Mucosa of stomach (tissue), 1 donor: ENCODE data around the gene NDUFA13.

Experiments used
- H3K27me3 ChIP-seq: one replicate; pipeline ENCODE4 v1.7.0; 2013; ENCODE audit warnings: mild to moderate bottlenecking, low read length; ENCODE audit not compliant: control insufficient read depth, insufficient read depth
- H3K36me3 ChIP-seq: one replicate; pipeline ENCODE4 v1.7.0; 2013; ENCODE audit warnings: low read length; ENCODE audit not compliant: control insufficient read depth, insufficient read depth
- H3K4me1 ChIP-seq: one replicate; pipeline ENCODE4 v1.7.0; 2013; ENCODE audit warnings: mild to moderate bottlenecking, low read length; ENCODE audit not compliant: control insufficient read depth, insufficient read depth
- H3K4me3 ChIP-seq: one replicate; pipeline ENCODE4 v1.7.0; 2013; ENCODE audit warnings: low read length
- H3K9ac ChIP-seq: one replicate; pipeline ENCODE4 v1.7.0; 2013; ENCODE audit warnings: mild to moderate bottlenecking, low read length, moderate library complexity
- H3K9me3 ChIP-seq: one replicate; pipeline ENCODE4 v1.7.0; 2013; ENCODE audit warnings: mild to moderate bottlenecking, low read length, moderate library complexity; ENCODE audit not compliant: control insufficient read depth
- donor health status: Pancreatic carcinoma.

The NDUFA13 gene

DNA sequence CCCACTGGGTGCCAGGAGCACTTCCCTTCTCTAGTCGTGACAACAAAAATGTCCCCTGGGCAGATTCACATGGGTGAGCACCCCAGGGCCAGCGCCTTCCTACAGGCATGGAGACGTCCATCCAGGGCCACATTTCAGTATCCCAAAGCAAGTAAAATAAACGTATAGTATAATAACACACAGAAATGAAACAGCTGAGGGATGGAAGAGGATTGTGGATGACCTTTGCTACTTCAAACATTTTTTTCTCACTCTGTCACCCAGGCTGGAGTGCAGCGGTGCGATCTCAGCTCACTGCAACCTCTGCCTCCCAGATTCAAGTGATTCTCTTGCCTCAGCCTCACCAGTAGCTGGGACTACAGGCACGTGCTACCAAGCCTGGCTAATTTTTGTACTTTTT lies 50.3 kb downstream of the NDUFA13 start:
- no peaks in the 10 kb centered on the region for H3K9me3 ChIP-seq
- H3K27me3 ChIP-seq = no peaks in the 10 kb centered on the region
- no peak overlapping the region for H3K9ac ChIP-seq
- no peak overlapping the region for H3K4me3 ChIP-seq
- H3K36me3 ChIP-seq = no peaks in the 10 kb centered on the region
- H3K4me1 ChIP-seq = no peaks in the 10 kb centered on the region

- H3K36me3 ChIP-seq = no peaks in the 10 kb centered on the region
- no peaks in the 10 kb centered on the region for H3K27me3 ChIP-seq
- H3K4me3 ChIP-seq = no peak overlapping the region
Observed at GRCh38 chr19:19567391-19567790, 51.4 kb downstream of the NDUFA13 start.

GRCh38 chr19:19568802-19569756 lies 53.1 kb downstream of the NDUFA13 start:
- H3K9me3 ChIP-seq = no peaks in the 10 kb centered on the region
- H3K9ac ChIP-seq = no peak overlapping the region
- no peaks in the 10 kb centered on the region for H3K36me3 ChIP-seq
- no peaks in the 10 kb centered on the region for H3K4me1 ChIP-seq
- no peak overlapping the region for H3K4me3 ChIP-seq
- H3K27me3 ChIP-seq = no peaks in the 10 kb centered on the region

More at GRCh38 chr19:19567391-19567790, 51.4 kb downstream of the NDUFA13 start:
- no peaks in the 10 kb centered on the region for H3K4me1 ChIP-seq
- H3K9ac ChIP-seq = no peak overlapping the region
- no peaks in the 10 kb centered on the region for H3K9me3 ChIP-seq

DNA sequence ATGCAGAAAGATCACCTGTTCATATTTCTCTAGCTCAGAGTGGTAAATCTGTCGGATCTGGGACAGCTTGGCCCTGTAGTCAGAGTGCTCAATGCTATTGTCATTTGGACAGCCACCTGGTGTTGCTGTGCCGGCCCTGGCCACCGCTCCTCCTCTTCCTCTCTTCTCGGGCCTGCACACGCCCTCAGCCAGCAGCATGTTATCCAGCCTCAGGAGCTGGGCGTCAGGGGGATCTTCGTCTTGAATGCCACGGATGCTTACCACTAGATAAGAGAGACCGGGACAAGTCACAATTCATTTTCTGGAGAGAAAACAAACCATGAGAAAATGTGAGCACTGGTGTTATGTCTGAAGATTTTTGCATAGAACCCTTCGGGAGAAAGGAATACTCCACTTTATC lies 54.5 kb downstream of the NDUFA13 start:
- no peak overlapping the region for H3K9ac ChIP-seq
- H3K36me3 ChIP-seq = no peaks in the 10 kb centered on the region
- no peak overlapping the region for H3K4me3 ChIP-seq
- H3K27me3 ChIP-seq = no peaks in the 10 kb centered on the region
- H3K4me1 ChIP-seq = peaks cover 4% of the 10 kb centered on the region
- no peaks in the 10 kb centered on the region for H3K9me3 ChIP-seq

DNA sequence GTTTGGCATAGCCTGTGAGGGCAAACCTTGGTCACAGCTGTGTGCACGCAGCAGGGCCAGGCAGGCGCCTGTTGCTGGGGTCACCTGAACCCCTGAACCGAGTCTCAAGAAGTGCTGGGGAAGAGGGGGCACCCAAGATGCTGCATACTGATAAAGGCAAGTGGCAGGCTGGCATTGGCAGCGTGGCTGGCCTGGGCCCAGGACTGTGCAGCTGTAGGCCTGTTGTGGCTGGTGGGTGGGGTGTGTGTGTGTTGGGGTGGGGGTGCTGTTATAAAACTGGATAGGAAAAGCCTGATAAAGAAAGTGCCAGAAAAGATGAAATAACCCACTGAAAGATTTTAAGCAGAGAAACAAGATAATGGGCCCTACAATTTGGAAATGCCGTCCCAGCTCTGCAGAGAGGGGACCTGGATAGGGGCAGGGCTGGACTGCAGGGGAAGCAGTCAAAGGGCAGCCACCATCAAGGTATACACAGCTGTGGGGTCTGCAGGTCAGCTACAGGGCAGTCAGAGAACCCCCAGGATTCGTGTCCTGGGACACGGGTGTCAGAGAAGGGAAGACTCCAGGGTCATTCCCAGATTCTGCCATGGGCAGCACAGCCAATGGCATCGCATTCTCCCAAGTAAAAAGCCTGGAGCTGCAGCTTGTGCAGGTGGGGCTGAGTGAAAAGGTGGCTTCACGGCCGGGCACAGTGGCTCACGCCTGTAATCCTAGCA lies 55.2 kb downstream of the NDUFA13 start:
- Histone ChIP-seq H3K4me1 (peaks cover 6% of the 10 kb centered on the region), H3K27me3 (no peaks in the 10 kb centered on the region), H3K4me3 (no peak overlapping the region), H3K9ac (no peak overlapping the region), H3K36me3 (no peaks in the 10 kb centered on the region), H3K9me3 (no peaks in the 10 kb centered on the region)

- Histone ChIP-seq H3K9me3 (no peaks in the 10 kb centered on the region), H3K4me3 (no peak overlapping the region), H3K4me1 (peaks cover 15% of the 10 kb centered on the region), H3K27me3 (no peaks in the 10 kb centered on the region), H3K9ac (no peak overlapping the region), H3K36me3 (no peaks in the 10 kb centered on the region)
Observed at GRCh38 chr19:19575411-19575810, 59.4 kb downstream of the NDUFA13 start.
